DND-41 (cell line): Measurements from ENCODE around the gene SH3RF3.

Source experiments
- ATAC-seq: fragments of 200-7000 bp; cut with Tn5 transposase; 3 replicates; pipeline ENCODE4 v1.9.1; 2021; ENCODE audit warnings: low read depth; ENCODE audit not compliant: insufficient read depth
- DNase-seq: peaks from one replicate; pipeline ENCODE4 v3.0.0-alpha.2; 2020
- H2AFZ ChIP-seq: 2 replicates; pipeline ENCODE4 v1.6.0; 2012; ENCODE audit warnings: low read depth, low read length
- H3K27ac ChIP-seq: 2 replicates; pipeline ENCODE4 v1.5.1; 2012; ENCODE audit warnings: low read length, inconsistent platforms
- H3K27me3 ChIP-seq: fragments of 200-600 bp; sonication (generic); 2 replicates; pipeline ENCODE4 v1.6.0; 2012; ENCODE audit warnings: low read length, mild to moderate bottlenecking, inconsistent platforms; ENCODE audit not compliant: insufficient read depth, poor library complexity
- H3K36me3 ChIP-seq: 2 replicates; pipeline ENCODE4 v1.5.1; 2012; ENCODE audit warnings: low read length, inconsistent platforms; ENCODE audit not compliant: insufficient read depth
- H3K4me1 ChIP-seq: 2 replicates; pipeline ENCODE4 v1.5.1; 2012; ENCODE audit warnings: mild to moderate bottlenecking, low read length; ENCODE audit not compliant: insufficient read depth
- H3K4me2 ChIP-seq: 2 replicates; pipeline ENCODE4 v1.6.0; 2012; ENCODE audit warnings: mild to moderate bottlenecking, moderate library complexity, low read length, inconsistent platforms; ENCODE audit not compliant: insufficient read depth
- H3K4me3 ChIP-seq, 2 experiments: fragments of 200-600 bp in 1 of 2; shearing (Covaris generic) in 1 of 2; 2 replicates each; pipeline ENCODE4 v1.5.1; 2012 to 2016; ENCODE audit warnings: inconsistent platforms in 2 of 2, low read length in 2 of 2, mild to moderate bottlenecking in 2 of 2, low read depth in 1 of 2, moderate library complexity in 1 of 2
- H3K79me2 ChIP-seq: 2 replicates; pipeline ENCODE4 v1.6.0; 2012; ENCODE audit warnings: low read length, inconsistent platforms; ENCODE audit not compliant: insufficient read depth
- H3K9ac ChIP-seq: 2 replicates; pipeline ENCODE4 v1.6.0; 2012; ENCODE audit warnings: low read depth, mild to moderate bottlenecking, inconsistent platforms, low read length, moderate library complexity
- H3K9me3 ChIP-seq: 2 replicates; pipeline ENCODE4 v1.5.1; 2012; ENCODE audit warnings: low read length, moderate library complexity, mild to moderate bottlenecking, inconsistent platforms; ENCODE audit not compliant: insufficient read depth, severe bottlenecking
- H4K20me1 ChIP-seq: 2 replicates; pipeline ENCODE4 v1.6.0; 2012; ENCODE audit warnings: low read length; ENCODE audit not compliant: insufficient read depth
- EZH2 ChIP-seq: IDR thresholded peaks from 3 replicates; pipeline ENCODE4 v1.6.1; 2012; ENCODE audit warnings: borderline replicate concordance, low read depth, mild to moderate bottlenecking, moderate library complexity, low read length, inconsistent platforms; ENCODE audit not compliant: severe bottlenecking
- TF ChIP-seq, protein P1 (sequence below): IDR thresholded peaks from 2 replicates; pipeline ENCODE4 v1.5.1; 2012; ENCODE audit warnings: borderline replicate concordance, low read length, moderate library complexity, mild to moderate bottlenecking; ENCODE audit not compliant: poor library complexity, severe bottlenecking; ENCODE audit errors: extremely low read depth

SH3RF3 gene

DNA sequence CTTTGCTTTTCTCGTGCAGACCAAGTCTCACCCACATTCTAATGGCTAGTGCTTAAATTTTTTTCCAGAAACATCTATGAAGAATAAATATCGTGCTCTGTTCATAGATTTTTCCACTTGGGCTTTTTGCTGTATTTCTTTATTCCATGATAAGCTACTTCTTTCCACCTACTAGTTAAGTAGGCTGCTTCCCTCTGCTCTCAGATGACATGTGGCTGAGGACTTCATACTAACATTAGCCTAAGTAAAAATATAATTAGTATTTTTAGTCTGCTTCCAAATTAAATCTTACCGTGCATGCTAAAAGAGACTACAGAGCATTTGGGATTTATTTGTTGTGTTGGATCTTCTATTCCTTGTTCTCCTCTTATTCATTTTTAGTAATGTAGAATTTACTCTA lies 102.4 kb downstream of the SH3RF3 start:
- Histone ChIP-seq H3K4me3 (no peak overlapping the region), H3K27me3 (peaks cover 25% of the 10 kb centered on the region), H3K79me2 (no peaks in the 10 kb centered on the region), H3K4me2 (no peak overlapping the region), H2AFZ (no peak overlapping the region), H3K27ac (no peak overlapping the region), H3K36me3 (no peaks in the 10 kb centered on the region), H3K9ac (no peak overlapping the region), H4K20me1 (peaks cover 12% of the 10 kb centered on the region), H3K9me3 (no peaks in the 10 kb centered on the region), H3K4me1 (no peaks in the 10 kb centered on the region)
- ATAC-seq (no peak), DNase-seq (no peak)
- no peak for TF ChIP-seq EZH2
- TF ChIP-seq, protein P1, sequence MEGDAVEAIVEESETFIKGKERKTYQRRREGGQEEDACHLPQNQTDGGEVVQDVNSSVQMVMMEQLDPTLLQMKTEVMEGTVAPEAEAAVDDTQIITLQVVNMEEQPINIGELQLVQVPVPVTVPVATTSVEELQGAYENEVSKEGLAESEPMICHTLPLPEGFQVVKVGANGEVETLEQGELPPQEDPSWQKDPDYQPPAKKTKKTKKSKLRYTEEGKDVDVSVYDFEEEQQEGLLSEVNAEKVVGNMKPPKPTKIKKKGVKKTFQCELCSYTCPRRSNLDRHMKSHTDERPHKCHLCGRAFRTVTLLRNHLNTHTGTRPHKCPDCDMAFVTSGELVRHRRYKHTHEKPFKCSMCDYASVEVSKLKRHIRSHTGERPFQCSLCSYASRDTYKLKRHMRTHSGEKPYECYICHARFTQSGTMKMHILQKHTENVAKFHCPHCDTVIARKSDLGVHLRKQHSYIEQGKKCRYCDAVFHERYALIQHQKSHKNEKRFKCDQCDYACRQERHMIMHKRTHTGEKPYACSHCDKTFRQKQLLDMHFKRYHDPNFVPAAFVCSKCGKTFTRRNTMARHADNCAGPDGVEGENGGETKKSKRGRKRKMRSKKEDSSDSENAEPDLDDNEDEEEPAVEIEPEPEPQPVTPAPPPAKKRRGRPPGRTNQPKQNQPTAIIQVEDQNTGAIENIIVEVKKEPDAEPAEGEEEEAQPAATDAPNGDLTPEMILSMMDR, result no peak

DNA sequence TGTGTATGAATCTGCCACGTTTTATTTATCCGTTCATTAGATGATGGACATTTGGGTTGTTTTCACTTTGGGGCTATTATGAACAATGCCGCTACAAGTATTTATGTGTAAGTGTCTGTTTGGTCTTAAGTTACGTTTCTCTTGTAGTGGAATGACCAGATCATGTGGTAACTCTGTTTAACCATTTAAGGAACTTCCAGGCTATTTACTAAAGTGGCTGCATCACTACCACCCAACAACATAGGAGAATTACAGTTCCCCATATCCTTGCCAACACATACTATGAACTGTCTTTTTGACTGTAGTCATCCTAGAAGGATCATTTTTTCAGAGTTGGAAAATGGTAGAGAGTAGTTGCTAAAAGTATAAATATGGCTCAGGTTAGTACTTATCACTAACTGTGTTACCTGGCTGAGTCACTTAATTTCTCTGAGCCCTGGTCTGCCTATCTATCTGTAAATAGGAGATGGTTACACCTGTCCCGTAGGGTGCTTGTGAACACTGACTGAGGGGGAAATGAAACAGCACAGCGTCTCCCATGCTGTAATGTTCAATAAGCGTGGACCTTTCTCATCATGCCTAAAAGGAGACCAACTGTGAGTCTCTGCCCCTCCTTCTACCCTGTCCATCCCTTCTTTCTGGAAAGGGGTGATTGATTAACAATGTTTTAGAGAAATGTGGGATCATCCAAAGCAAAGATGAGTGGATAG lies 103.1 kb downstream of the SH3RF3 start:
- Histone ChIP-seq H3K9ac (no peak overlapping the region), H3K4me1 (no peaks in the 10 kb centered on the region), H4K20me1 (peaks cover 12% of the 10 kb centered on the region), H3K9me3 (no peaks in the 10 kb centered on the region), H3K36me3 (no peaks in the 10 kb centered on the region), H3K4me2 (no peak overlapping the region), H3K79me2 (no peaks in the 10 kb centered on the region), H3K27ac (no peak overlapping the region), H2AFZ (no peak overlapping the region), H3K4me3 (no peak overlapping the region), H3K27me3 (peaks cover 23% of the 10 kb centered on the region)
- no peak for DNase-seq
- no peak for TF ChIP-seq EZH2
- TF ChIP-seq, protein P1, result no peak
- no peak for ATAC-seq

DNA sequence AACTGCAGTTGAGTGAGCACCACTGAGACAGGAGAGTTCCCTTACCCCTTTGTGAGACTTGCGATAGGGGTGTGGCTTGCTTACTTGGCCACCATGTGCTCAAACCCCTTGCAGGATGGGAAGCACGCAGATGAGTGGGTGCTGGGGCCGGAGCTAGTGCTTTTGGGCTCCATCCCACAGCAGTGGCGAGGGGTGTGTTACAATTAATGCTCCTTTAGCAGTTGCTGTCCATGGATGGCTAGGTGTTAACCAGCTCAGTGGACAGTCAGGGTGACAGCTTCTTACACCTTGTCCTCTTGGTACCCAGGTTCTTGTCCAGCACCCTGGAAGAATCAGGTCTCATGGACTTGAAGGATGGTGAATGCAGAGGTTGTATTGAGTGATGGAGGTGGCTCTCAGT lies 103.9 kb downstream of the SH3RF3 start:
- no peaks in the 10 kb centered on the region for H3K36me3 ChIP-seq
- peaks cover 16% of the 10 kb centered on the region for H3K27me3 ChIP-seq
- no peak overlapping the region for H3K4me3 ChIP-seq
- ATAC-seq (no peak), DNase-seq (no peak)
- H3K27ac ChIP-seq, result no peak overlapping the region
- no peaks in the 10 kb centered on the region for H3K9me3 ChIP-seq
- no peak overlapping the region for H2AFZ ChIP-seq
- TF ChIP-seq EZH2, result no peak
- TF ChIP-seq, protein P1, result no peak
- no peak overlapping the region for H3K4me2 ChIP-seq
- H3K9ac ChIP-seq, result no peak overlapping the region
- no peaks in the 10 kb centered on the region for H3K79me2 ChIP-seq
- no peaks in the 10 kb centered on the region for H3K4me1 ChIP-seq
- H4K20me1 ChIP-seq, result peaks cover 7% of the 10 kb centered on the region; the same call in 1 of the 2 replicates
